ENCODE results near the gene TMEM208. TPM values are rescaled to one million over a fixed set of nuclear protein-coding genes. Genes with fewer than 3 reads are reported as not detected.

The TMEM208 gene
- total and polyA plus RNA-seq, 2 of the 13 experiments (the other 11 are each of a cell fraction or from before 2014, with no cell fraction given), result 58.8 to 72.9 TPM

DNA sequence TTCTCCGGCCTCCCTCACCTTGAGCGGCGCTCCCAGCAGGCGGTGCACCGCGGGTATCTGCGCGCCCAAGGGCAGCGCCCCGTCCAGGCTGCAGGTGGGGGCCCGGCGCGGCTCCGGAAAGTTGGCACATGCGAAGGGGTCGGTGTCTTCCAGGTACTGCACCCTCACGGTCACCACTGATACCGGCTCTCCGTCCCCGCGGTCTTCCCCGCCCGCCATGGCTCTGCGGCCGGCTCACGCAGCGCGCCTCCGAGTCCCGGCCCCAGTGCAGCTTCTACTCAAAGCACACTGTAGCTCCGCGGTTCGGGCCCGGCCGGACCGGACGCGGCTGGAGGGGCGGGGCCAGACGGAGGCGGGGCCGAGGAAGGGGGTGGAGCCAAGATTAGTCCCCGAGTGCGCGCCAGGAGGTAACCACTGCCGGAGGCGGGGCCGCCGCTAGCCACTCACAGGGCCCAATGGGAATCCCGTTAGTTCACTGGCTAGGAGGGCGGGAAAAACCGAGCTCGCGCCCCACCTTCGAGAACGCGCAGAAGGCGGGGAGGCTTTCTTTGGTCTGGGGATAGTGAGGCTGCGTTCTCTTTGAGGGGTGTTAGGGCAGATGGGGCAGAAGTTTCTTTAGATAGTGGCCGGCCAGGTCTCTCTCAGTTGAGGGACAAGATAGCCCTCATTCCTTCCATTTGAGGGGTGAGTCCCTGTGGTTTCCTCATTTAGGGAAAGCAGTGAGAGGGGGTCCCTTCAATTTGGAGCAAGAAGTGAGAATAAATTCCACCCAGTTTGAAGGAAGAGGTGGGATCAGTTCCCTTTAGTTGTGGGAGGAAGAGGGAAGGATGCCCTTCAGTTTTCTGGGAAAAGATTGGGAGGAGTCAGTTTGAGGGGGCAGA lies 20.5 kb downstream of the TMEM208 start, which contains the start of gene FHOD1 (continued):
- TF ChIP-seq, protein P1, sequence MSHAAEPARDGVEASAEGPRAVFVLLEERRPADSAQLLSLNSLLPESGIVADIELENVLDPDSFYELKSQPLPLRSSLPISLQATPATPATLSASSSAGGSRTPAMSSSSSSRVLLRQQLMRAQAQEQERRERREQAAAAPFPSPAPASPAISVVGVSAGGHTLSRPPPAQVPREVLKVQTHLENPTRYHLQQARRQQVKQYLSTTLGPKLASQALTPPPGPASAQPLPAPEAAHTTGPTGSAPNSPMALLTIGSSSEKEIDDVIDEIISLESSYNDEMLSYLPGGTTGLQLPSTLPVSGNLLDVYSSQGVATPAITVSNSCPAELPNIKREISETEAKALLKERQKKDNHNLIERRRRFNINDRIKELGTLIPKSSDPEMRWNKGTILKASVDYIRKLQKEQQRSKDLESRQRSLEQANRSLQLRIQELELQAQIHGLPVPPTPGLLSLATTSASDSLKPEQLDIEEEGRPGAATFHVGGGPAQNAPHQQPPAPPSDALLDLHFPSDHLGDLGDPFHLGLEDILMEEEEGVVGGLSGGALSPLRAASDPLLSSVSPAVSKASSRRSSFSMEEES (CRISPR knock-in tag; IDR thresholded peaks at IDR 0.05), result no peak; the same call in 1 of the 2 replicates
- TF ChIP-seq ETV5 (CRISPR knock-in tag; IDR thresholded peaks at IDR 0.05; ENCODE audit: borderline replicate concordance), result peak; percentile 71; the same call in 1 of the 2 replicates
- TF ChIP-seq MATR3 (CRISPR knock-in tag; IDR thresholded peaks at IDR 0.05), result no peak
- TF ChIP-seq, protein P2, sequence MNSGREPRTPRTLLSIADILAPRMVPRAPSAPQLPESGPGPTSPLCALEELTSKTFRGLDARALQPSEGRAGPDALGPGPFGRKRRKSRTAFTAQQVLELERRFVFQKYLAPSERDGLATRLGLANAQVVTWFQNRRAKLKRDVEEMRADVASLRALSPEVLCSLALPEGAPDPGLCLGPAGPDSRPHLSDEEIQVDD (CRISPR knock-in tag; IDR thresholded peaks at IDR 0.05; ENCODE audit: borderline replicate concordance), result peak; percentile 62; the same call in 1 of the 2 replicates
- no peak for TF ChIP-seq LCORL (IDR thresholded peaks at IDR 0.05)
- TF ChIP-seq LCORL (CRISPR knock-in tag; IDR thresholded peaks at IDR 0.05), result peak; percentile 69
- TF ChIP-seq, protein P3, sequence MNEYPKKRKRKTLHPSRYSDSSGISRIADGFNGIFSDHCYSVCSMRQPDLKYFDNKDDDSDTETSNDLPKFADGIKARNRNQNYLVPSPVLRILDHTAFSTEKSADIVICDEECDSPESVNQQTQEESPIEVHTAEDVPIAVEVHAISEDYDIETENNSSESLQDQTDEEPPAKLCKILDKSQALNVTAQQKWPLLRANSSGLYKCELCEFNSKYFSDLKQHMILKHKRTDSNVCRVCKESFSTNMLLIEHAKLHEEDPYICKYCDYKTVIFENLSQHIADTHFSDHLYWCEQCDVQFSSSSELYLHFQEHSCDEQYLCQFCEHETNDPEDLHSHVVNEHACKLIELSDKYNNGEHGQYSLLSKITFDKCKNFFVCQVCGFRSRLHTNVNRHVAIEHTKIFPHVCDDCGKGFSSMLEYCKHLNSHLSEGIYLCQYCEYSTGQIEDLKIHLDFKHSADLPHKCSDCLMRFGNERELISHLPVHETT (CRISPR knock-in tag; conservative IDR thresholded peaks at IDR 0.05), result peak; percentile 79
- TF ChIP-seq SNAPC5 (CRISPR knock-in tag; IDR thresholded peaks at IDR 0.05; ENCODE audit: borderline replicate concordance), result 0 out of 2 replicates have a peak, but pooled peaks have one; percentile 69
- peak; percentile 92 for TF ChIP-seq HMGXB3 (CRISPR knock-in tag; IDR thresholded peaks at IDR 0.05; ENCODE audit: borderline replicate concordance)
- TF ChIP-seq ZNF891 (CRISPR knock-in tag; IDR thresholded peaks at IDR 0.05), result peak; percentile 97
- TF ChIP-seq, protein P4, sequence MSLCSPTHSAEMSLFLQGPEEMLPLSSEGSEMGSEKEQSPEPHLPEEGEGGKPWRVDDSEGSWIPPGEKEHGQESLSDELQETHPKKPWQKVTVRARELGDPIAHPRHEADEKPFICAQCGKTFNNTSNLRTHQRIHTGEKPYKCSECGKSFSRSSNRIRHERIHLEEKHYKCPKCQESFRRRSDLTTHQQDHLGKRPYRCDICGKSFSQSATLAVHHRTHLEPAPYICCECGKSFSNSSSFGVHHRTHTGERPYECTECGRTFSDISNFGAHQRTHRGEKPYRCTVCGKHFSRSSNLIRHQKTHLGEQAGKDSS (CRISPR knock-in tag; IDR thresholded peaks at IDR 0.05; ENCODE audit: borderline replicate concordance, low read depth), result peak; percentile 33; the same call in 1 of the 2 replicates
- TF ChIP-seq ZBTB38 (CRISPR knock-in tag; IDR thresholded peaks at IDR 0.05), result no peak
- TF ChIP-seq SNAPC2 (CRISPR knock-in tag; IDR thresholded peaks at IDR 0.05), result peak; percentile 78; the same call in 1 of the 2 replicates
- TF ChIP-seq HNRNPLL (IDR thresholded peaks at IDR 0.05; ENCODE audit: low read depth, low read length, poor library complexity, severe bottlenecking), result peak; percentile 68
- TF ChIP-seq, protein P5, sequence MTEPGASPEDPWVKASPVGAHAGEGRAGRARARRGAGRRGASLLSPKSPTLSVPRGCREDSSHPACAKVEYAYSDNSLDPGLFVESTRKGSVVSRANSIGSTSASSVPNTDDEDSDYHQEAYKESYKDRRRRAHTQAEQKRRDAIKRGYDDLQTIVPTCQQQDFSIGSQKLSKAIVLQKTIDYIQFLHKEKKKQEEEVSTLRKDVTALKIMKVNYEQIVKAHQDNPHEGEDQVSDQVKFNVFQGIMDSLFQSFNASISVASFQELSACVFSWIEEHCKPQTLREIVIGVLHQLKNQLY (CRISPR knock-in tag; IDR thresholded peaks at IDR 0.05), result peak; percentile 52; the same call in 1 of the 2 replicates
- 0 out of 2 replicates have a peak, but pooled peaks have one; percentile 57 for TF ChIP-seq ZSCAN31 (CRISPR knock-in tag; IDR thresholded peaks at IDR 0.05; ENCODE audit: low read depth)

All from HepG2 (cell line).